C1 segment of cervical spinal cord (tissue), 14 donors: ENCODE data around the gene IHH.

Source experiments
- DNase-seq, 14 donors: peaks; one replicate each; lab custom pipeline; 2025; lab: John Stamatoyannopoulos, UW

Gene IHH

GRCh38 chr2:219041252-219041651, 19.5 kb downstream of the IHH start, which contains the start of gene CFAP65:
CFAP65 (minus strand) TSS chr2:219041516; CDS start chr2:219039048, 2,468 bp downstream.
- peak in 9 of 14 donors; percentile 8 to 53 (median 22) for DNase-seq

- no peak for DNase-seq
These were observed 22.1 kb downstream of the IHH start for GRCh38 chr2:219038600-219038999.

GRCh38 chr2:219037783-219038499, 22.8 kb downstream of the IHH start:
- DNase-seq: no peak

DNA sequence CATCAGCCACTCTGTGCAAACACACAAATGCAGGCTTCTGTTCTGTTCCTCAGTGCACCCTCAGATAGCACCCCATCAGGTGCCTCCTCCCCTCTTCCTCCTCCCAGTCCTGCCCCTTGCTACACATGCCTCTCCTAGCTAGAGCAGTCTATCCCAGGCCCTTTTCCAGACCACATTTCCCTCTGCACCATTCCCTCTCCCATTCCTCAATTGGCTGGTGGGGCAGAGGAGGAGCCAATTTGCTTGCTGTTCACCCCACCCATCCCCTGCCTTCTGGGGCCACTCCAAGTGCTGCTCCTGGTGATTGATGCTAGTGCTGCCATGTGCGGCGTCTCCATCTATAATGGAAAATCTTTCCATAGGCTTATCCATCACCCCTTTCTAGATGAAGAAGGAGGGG, 24.8 kb downstream of the IHH start:
- DNase-seq: no peak

GRCh38 chr2:219034823-219035222, 25.9 kb downstream of the IHH start:
- no peak for DNase-seq

- DNase-seq: no peak
These were observed 28.5 kb downstream of the IHH start for GRCh38 chr2:219032051-219032745.

DNA sequence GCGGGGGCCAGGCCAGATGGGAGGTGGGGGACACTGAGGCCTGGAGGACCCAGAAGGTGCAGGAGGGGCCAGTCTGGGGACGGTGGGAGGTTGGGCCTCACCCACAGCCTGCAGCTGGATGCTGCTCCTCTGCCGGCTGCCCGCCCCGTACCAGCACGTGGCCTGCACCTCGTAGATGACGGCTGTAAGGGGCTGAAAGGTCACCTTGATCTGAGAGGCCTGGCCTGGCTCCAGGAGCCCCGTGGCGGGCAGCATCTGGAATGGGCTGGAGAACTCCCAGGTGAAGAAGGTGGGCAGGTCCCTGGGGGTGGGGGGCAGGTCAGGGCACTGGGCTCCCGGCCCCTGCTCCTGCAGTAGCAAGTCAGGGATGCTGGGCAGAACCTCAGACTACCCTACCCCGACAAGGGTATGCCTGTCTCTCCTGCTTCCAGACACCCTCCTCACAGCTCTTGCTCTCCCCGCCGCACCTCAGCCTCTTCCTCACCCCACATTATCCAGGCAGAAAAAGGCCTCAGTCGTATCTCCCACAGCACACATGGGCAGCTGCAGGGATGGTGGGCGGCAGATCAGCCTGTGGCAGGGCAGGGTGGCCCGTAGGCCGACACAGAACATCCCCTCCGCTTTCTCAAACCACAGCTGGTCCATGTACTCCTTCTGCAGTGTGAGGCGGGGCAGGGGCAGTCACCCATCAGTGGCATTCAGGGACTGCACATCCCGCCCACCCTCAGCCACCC, 29.5 kb downstream of the IHH start:
- no peak for DNase-seq

- no peak for DNase-seq
These were observed 30.4 kb downstream of the IHH start for GRCh38 chr2:219030177-219030940.

DNA sequence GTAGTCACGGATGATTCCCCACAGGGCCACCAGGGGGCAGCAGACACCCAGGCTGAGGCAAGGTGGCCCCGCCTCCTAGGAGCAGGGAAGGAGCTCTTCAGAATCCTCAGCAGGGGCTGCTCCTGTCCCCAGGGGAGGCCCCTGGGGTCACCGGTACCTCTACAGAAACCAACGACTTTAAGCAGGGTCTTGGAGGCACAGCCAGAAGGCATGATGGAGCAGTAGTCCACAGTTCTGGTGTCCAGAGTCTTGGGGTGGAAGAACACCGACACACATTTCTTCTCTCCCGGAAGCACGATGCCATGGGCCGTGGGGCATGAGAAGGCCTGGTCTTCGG, 30.9 kb downstream of the IHH start:
- DNase-seq: peak in 12 of 14 donors; percentile 18 to 81 (median 62)

- DNase-seq: peak in 1 of 14 donors; percentile 20
These were observed 31.5 kb downstream of the IHH start for GRCh38 chr2:219028996-219029828.

DNA sequence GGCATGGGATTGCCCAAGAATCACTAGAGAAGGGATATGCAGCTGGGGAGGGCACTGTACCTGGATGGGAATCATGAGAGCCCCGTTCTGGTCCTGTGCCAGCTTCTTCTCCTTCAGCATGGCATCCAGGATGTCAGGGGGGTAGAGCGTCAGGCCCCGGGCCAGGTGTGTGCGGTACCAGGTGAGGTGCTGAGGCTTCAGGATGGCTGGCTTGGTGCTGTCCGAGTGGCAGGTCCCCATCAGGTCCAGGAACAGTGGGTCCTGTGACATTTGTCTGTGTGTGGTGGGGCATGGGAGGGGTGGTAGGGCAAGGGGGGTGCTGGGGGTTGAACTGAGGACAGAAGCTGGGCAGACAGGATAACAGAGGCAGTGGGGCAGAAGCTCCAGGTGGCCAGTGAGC, 32.6 kb downstream of the IHH start:
- DNase-seq: no peak

GRCh38 chr2:219027511-219028055, 33.1 kb downstream of the IHH start:
- DNase-seq: no peak

- DNase-seq: no peak
These were observed 33.8 kb downstream of the IHH start for GRCh38 chr2:219026946-219027345.

- DNase-seq: peak in 11 of 14 donors; percentile 11 to 66 (median 52)
These were observed 34.8 kb downstream of the IHH start for GRCh38 chr2:219025637-219026585.

DNA sequence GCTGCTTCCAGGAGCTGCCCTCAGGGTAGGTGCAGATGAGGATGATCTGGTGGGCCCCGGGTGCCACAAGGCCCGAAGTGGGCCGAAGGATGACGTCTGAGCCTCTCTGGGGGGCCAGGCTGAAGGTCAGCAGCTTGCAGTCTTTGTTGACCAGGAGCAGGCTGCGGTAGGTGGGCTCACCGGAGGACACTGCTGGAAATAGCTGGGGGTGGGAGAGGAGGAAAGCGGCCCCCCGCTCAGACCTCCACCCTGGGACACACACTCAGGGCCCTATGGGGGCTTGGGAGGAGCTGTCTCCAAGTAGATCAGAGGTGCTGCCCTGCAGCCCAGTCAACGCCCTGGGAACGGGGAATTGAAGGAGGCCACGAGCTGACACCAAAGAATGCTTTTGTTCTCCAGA, 36.7 kb downstream of the IHH start:
- no peak for DNase-seq

GRCh38 chr2:219023045-219023605, 37.6 kb downstream of the IHH start:
- no peak for DNase-seq

DNA sequence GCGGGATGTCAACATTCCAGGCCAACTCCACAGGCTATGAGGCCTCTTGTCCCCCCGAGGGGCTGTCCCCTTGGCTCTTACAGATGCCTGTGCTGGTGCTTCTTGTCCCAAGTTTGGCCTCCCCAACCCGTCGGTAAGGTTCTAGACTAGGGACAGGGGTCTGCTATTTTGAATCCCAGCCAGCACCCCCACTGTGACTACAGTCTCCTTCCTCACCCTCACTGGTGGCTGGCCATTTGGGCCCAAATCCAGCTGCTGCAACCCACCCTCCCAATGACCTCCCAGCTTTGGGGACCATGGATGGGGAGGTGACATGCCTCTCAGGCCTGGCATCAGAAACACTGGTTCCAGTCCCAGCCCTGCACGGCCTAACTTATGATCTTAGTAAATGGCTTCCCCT, 38.1 kb downstream of the IHH start:
- no peak for DNase-seq

- DNase-seq: no peak
These were observed 38.7 kb downstream of the IHH start for GRCh38 chr2:219022041-219022440.

- no peak for DNase-seq
These were observed 39.1 kb downstream of the IHH start for GRCh38 chr2:219021591-219021990.
